KMS-11 (cell line): Measurements from ENCODE around the gene GADD45GIP1.

ENCODE experiments used
- H2AFZ ChIP-seq: fragments of 200-600 bp; sonication (generic); 2 replicates; pipeline ENCODE4 v1.6.1; 2016; ENCODE audit warnings: antibody characterized with exemption, mixed run types, low read depth
- H3K27ac ChIP-seq: fragments of 200-600 bp; sonication (generic); 2 replicates; pipeline ENCODE4 v1.6.1; 2016; ENCODE audit warnings: mild to moderate bottlenecking, mixed run types
- H3K27me3 ChIP-seq: fragments of 200-600 bp; sonication (generic); 2 replicates; pipeline ENCODE4 v1.6.1; 2017; ENCODE audit warnings: mild to moderate bottlenecking, low read depth, mixed run types, moderate library complexity; ENCODE audit not compliant: insufficient read depth
- H3K36me3 ChIP-seq: fragments of 200-600 bp; sonication (generic); 2 replicates; pipeline ENCODE4 v1.6.1; 2017; ENCODE audit warnings: mild to moderate bottlenecking, mixed run types; ENCODE audit not compliant: insufficient read depth
- H3K4me1 ChIP-seq: fragments of 200-600 bp; sonication (generic); 2 replicates; pipeline ENCODE4 v1.6.1; 2016; ENCODE audit warnings: mild to moderate bottlenecking, low read depth, mixed run types; ENCODE audit not compliant: poor library complexity, severe bottlenecking
- H3K4me2 ChIP-seq: fragments of 200-600 bp; sonication (generic); 2 replicates; pipeline ENCODE4 v1.7.0; 2016; ENCODE audit warnings: mild to moderate bottlenecking, mixed run types
- H3K4me3 ChIP-seq: fragments of 200-600 bp; sonication (generic); IDR thresholded peaks from 2 replicates; pipeline ENCODE4 v1.6.1; 2017; ENCODE audit warnings: low read depth, low read length, mixed read lengths; ENCODE audit not compliant: insufficient read depth
- H3K79me2 ChIP-seq: fragments of 200-600 bp; sonication (generic); 2 replicates; pipeline ENCODE4 v1.6.1; 2016; ENCODE audit warnings: low read depth, mixed run types; ENCODE audit not compliant: insufficient read depth
- H3K9ac ChIP-seq: fragments of 200-600 bp; sonication (generic); 2 replicates; pipeline ENCODE4 v1.6.1; 2016; ENCODE audit warnings: mild to moderate bottlenecking, mixed run types
- H4K20me1 ChIP-seq: fragments of 200-600 bp; sonication (generic); 2 replicates; pipeline ENCODE4 v1.6.1; 2016; ENCODE audit warnings: mild to moderate bottlenecking, mixed run types; ENCODE audit not compliant: insufficient read depth
- TF ChIP-seq, protein P1 (sequence below): fragments of 200-600 bp; sonication (generic); conservative IDR thresholded peaks from 2 replicates; pipeline ENCODE4 v1.6.1; 2017; ENCODE audit warnings: low read depth, mild to moderate bottlenecking, antibody characterized with exemption, low read length, moderate library complexity, mixed read lengths

The GADD45GIP1 gene

DNA sequence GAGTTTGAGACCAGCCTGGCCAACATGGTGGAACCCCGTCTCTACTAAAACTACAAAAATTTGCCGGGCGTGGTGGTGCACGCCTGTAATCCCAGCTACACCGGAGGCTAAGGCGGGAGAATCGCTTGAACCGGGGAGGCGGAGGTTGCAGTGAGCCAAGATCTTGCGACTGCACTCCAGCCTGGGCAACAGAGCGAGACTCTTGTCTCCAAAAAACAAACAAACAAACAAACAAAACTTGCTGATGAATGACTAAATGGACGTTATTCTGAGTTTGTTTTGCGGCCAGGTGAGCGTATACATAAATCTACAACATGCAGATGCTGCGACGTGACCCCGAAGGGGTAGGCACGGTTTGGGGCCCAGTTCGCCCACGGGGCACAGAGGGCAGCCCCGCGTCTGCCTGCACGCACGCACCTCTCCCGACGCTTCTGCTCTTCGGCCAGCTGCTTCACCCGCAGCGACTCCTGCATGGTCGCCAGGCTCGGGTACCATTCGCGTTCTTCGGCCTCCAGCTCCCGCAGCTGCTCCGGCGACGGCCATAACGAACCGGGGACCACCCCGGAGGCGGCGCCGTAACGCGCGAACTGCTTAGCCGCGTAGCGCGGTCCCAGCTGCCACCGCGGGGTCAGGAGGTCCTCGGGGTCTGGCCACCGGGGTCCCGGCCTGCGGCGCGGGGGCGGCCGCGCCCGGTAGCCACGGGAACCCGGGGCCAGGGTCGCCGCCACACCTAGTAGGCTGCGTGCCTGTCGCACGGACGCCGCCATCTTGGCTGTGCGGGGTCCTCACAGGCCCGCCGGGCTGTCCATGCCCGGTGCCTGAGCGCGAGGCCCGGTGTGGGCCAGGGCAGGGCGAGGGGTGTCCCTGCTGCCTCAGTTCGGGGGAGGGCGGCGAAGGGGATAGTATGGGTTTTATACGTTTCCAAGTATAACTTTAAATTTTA, at the start of gene GADD45GIP1:
GADD45GIP1 (minus strand) TSS at position 778 of the 943 bp plus-strand sequence; CDS start at position 767, 11 bp downstream.
- Histone ChIP-seq H3K4me1 (peaks cover 4% of the 10 kb centered on the region), H3K27me3 (no peaks in the 10 kb centered on the region; the same call in 1 of the 2 replicates), H3K27ac (peak within 1 kb of the TSS; percentile 43), H3K9ac (peak within 1 kb of the TSS; percentile 66; the same call in 1 of the 2 replicates), H2AFZ (peak within 1 kb of the TSS; percentile 78), H3K36me3 (no peaks in the 10 kb centered on the region), H3K4me2 (peak within 1 kb of the TSS; percentile 51), H3K4me3 (no peak within 1 kb of the TSS), H3K79me2 (no peaks in the 10 kb centered on the region), H4K20me1 (no peaks in the 10 kb centered on the region)
- TF ChIP-seq, protein P1, sequence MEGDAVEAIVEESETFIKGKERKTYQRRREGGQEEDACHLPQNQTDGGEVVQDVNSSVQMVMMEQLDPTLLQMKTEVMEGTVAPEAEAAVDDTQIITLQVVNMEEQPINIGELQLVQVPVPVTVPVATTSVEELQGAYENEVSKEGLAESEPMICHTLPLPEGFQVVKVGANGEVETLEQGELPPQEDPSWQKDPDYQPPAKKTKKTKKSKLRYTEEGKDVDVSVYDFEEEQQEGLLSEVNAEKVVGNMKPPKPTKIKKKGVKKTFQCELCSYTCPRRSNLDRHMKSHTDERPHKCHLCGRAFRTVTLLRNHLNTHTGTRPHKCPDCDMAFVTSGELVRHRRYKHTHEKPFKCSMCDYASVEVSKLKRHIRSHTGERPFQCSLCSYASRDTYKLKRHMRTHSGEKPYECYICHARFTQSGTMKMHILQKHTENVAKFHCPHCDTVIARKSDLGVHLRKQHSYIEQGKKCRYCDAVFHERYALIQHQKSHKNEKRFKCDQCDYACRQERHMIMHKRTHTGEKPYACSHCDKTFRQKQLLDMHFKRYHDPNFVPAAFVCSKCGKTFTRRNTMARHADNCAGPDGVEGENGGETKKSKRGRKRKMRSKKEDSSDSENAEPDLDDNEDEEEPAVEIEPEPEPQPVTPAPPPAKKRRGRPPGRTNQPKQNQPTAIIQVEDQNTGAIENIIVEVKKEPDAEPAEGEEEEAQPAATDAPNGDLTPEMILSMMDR: no peak

GRCh38 chr19:13005861-13006370, 48.9 kb upstream of the GADD45GIP1 start:
- no peak overlapping the region for H3K4me3 ChIP-seq
- H3K4me1 ChIP-seq: no peaks in the 10 kb centered on the region
- no peak overlapping the region for H3K27ac ChIP-seq
- no peaks in the 10 kb centered on the region for H4K20me1 ChIP-seq
- TF ChIP-seq, protein P1: no peak
- peaks cover 76% of the 10 kb centered on the region for H3K27me3 ChIP-seq
- no peak overlapping the region for H3K4me2 ChIP-seq
- H3K79me2 ChIP-seq: no peaks in the 10 kb centered on the region
- no peak overlapping the region for H3K9ac ChIP-seq
- no peak overlapping the region for H2AFZ ChIP-seq
- no peaks in the 10 kb centered on the region for H3K36me3 ChIP-seq

- Histone ChIP-seq H2AFZ (no peak overlapping the region), H3K4me3 (no peak overlapping the region), H3K4me1 (no peaks in the 10 kb centered on the region), H3K27me3 (peaks cover 79% of the 10 kb centered on the region), H3K27ac (no peak overlapping the region), H3K4me2 (no peak overlapping the region), H3K9ac (no peak overlapping the region), H3K36me3 (no peaks in the 10 kb centered on the region), H3K79me2 (no peaks in the 10 kb centered on the region), H4K20me1 (no peaks in the 10 kb centered on the region)
- TF ChIP-seq, protein P1: no peak
Observed at GRCh38 chr19:13005253-13005652, 48.2 kb upstream of the GADD45GIP1 start.

DNA sequence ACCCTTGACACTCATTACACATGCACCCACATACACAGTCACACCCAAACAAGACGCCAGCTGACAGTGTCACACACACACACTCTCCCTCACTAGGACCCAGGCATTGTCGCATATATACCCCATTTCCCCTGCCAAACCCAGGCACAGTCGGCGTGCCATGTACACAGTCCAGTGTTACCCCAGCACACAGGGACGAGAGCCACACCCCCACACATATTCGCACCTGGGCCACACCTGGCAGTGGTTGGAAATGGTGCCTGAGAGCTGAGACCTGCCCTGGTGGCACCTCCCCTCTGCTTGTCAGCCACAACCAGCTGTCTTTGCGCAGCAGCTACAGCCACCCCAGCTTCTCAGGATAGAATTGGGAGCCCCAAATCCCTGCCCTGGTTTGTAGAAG, 47.2 kb upstream of the GADD45GIP1 start:
- no peak overlapping the region for H3K27ac ChIP-seq
- H3K9ac ChIP-seq: no peak overlapping the region
- H3K4me1 ChIP-seq: no peaks in the 10 kb centered on the region
- H3K79me2 ChIP-seq: no peaks in the 10 kb centered on the region
- no peaks in the 10 kb centered on the region for H3K36me3 ChIP-seq
- no peaks in the 10 kb centered on the region for H4K20me1 ChIP-seq
- TF ChIP-seq, protein P1: no peak
- H3K4me2 ChIP-seq: no peak overlapping the region
- no peak overlapping the region for H2AFZ ChIP-seq
- H3K27me3 ChIP-seq: peaks cover 85% of the 10 kb centered on the region
- no peak overlapping the region for H3K4me3 ChIP-seq
